HepG2 (cell line): Measurements from ENCODE around the gene TMEM229B. TPM values are rescaled to one million over a fixed set of nuclear protein-coding genes. Genes with fewer than 3 reads are reported as not detected.
A peak's percentile ranks its signal among the peaks of the same experiment; 100 is the strongest.

Experiments used
- ATAC-seq: fragments of 200-7000 bp; cut with Tn5 transposase; 3 replicates; pipeline ENCODE4 v1.9.1; 2020; ENCODE audit warnings: mild to moderate bottlenecking, moderate library complexity
- BruUV-seq: library from RNA; stranded (reverse); fragments of 400-500 nt; replicated peaks from 2 replicates; lab custom pipeline; 2021; lab: Mats Ljungman, UMichigan
- CTCF ChIA-PET: fragments of 300-600 bp; formaldehyde crosslinking; extraction: SDS; loops from one replicate; lab custom pipeline; 2021; ENCODE audit warnings: low total read pairs, inconsistent platforms, low intra/inter-chr PET ratio; lab: Yijun Ruan, JAX
- POLR2A ChIA-PET: fragments of 350-600 bp; sonication (Branson Sonifier 250); formaldehyde crosslinking; loops from one replicate; lab custom pipeline; 2020; ENCODE audit warnings: antibody characterized with exemption, inconsistent platforms; lab: Yijun Ruan, JAX
- DNase-seq: peaks from one replicate; pipeline ENCODE4 v3.0.0-alpha.2; 2015; ENCODE audit warnings: low spot score
- FAIRE-seq: peaks from 3 replicates; lab custom pipeline; 2011; peaks lifted over from hg19 to GRCh38; lab: Jason Lieb, UNC
- H2AFZ ChIP-seq: one replicate; pipeline ENCODE4 v1.6.1; 2011; ENCODE audit warnings: low read length, inconsistent platforms
- H3K27ac ChIP-seq: fragments of 300-600 bp; 3 replicates; pipeline ENCODE4 v1.8.0; 2011; ENCODE audit warnings: mixed run types, mild to moderate bottlenecking, mixed read lengths, low read length, inconsistent platforms; ENCODE audit not compliant: insufficient read depth; ENCODE audit errors: extremely low read length
- H3K27me3 ChIP-seq, 2 experiments: fragments of 200-600 bp in 1 of 2; 2 replicates in 1 of 2; 3 replicates in 1 of 2; pipeline versions ENCODE4 v1.6.0 to v1.8.0; 2011; ENCODE audit warnings: low read length in 2 of 2, mild to moderate bottlenecking in 2 of 2, moderate library complexity in 2 of 2, inconsistent platforms in 1 of 2; ENCODE audit not compliant: insufficient read depth in 2 of 2, control insufficient read depth in 1 of 2
- H3K36me3 ChIP-seq, 2 experiments: fragments of 200-600 bp in 1 of 2; replicated peaks in 1 of 2; 2 replicates in 1 of 2; 3 replicates in 1 of 2; pipeline versions ENCODE4 v1.5.1 to v1.8.0; 2011; ENCODE audit warnings: low read length in 2 of 2, inconsistent platforms in 1 of 2; ENCODE audit not compliant: insufficient read depth in 2 of 2, control insufficient read depth in 1 of 2
- H3K4me1 ChIP-seq: 2 replicates; pipeline ENCODE4 v1.5.1; 2012; ENCODE audit warnings: low read length, inconsistent platforms; ENCODE audit not compliant: insufficient read depth
- H3K4me2 ChIP-seq: 2 replicates; pipeline ENCODE4 v1.6.0; 2011; ENCODE audit warnings: low read depth, low read length, inconsistent platforms
- H3K4me3 ChIP-seq, 3 experiments: fragments of 200-600 bp in 1 of 3; sonication (generic), shearing (Covaris generic) in 1 of 3; replicated peaks in 1 of 3; 2 replicates each; pipeline ENCODE4 v1.5.1; 2011 to 2016; ENCODE audit warnings: low read length in 3 of 3, inconsistent platforms in 2 of 3, low read depth in 2 of 3, mild to moderate bottlenecking in 2 of 3, control low read depth in 1 of 3, mixed read lengths in 1 of 3; ENCODE audit not compliant: insufficient read depth in 1 of 3
- H3K79me2 ChIP-seq: one replicate; pipeline ENCODE4 v1.6.1; 2011; ENCODE audit warnings: low read length, inconsistent platforms; ENCODE audit not compliant: insufficient read depth
- H3K9ac ChIP-seq: 2 replicates; pipeline ENCODE4 v1.6.0; 2011; ENCODE audit warnings: mild to moderate bottlenecking, low read depth, low read length, inconsistent platforms; ENCODE audit not compliant: insufficient read depth
- H3K9me3 ChIP-seq: 2 replicates; pipeline ENCODE4 v1.5.1; 2012; ENCODE audit warnings: mild to moderate bottlenecking, low read length
- H4K20me1 ChIP-seq: 2 replicates; pipeline ENCODE4 v1.6.0; 2011; ENCODE audit warnings: inconsistent platforms, mild to moderate bottlenecking, low read length, moderate library complexity; ENCODE audit not compliant: insufficient read depth
- CEBPZ ChIP-seq: IDR thresholded peaks from 2 replicates; pipeline ENCODE4 v1.6.1; 2012; ENCODE audit warnings: low read length, improper control_type of control experiment
- CREB1 ChIP-seq, 2 experiments: fragments of 450-650 bp in 1 of 2; IDR thresholded peaks; 2 replicates each; pipeline ENCODE4 v1.6.1; 2016 to 2017; ENCODE audit warnings: control low read depth in 1 of 2, mild to moderate bottlenecking in 1 of 2, missing compliant biosample characterization in 1 of 2, missing genetic modification characterization in 1 of 2
- DR1 ChIP-seq: sonication (generic); formaldehyde crosslinking; IDR thresholded peaks from 2 replicates; pipeline ENCODE4 v1.8.0; 2021; ENCODE audit warnings: mild to moderate bottlenecking, missing genetic modification reagents, inconsistent platforms
- HDAC2 ChIP-seq: sonication (generic); formaldehyde crosslinking; IDR thresholded peaks from 2 replicates; pipeline ENCODE4 v1.4.0; 2020; ENCODE audit warnings: missing genetic modification reagents
- MED13 ChIP-seq: sonication (generic); formaldehyde crosslinking; IDR thresholded peaks from 2 replicates; pipeline ENCODE4 v1.5.0; 2020; ENCODE audit warnings: missing genetic modification reagents
- NKX3-1 ChIP-seq: sonication (generic); formaldehyde crosslinking; IDR thresholded peaks from 2 replicates; pipeline ENCODE4 v1.5.0; 2020; ENCODE audit warnings: missing genetic modification reagents
- PATZ1 ChIP-seq: sonication (generic); formaldehyde crosslinking; IDR thresholded peaks from 2 replicates; pipeline ENCODE4 v1.4.0; 2020; ENCODE audit warnings: missing genetic modification reagents
- PHF5A ChIP-seq: IDR thresholded peaks from one replicate; pipeline ENCODE4 v1.6.1; 2018; ENCODE audit warnings: low read depth, missing genetic modification reagents; ENCODE audit not compliant: unreplicated experiment
- SMAD9 ChIP-seq: sonication (generic); formaldehyde crosslinking; IDR thresholded peaks from 2 replicates; pipeline ENCODE4 v1.5.1; 2020; ENCODE audit warnings: mild to moderate bottlenecking, missing genetic modification reagents
- ZNF207 ChIP-seq: fragments of 450-650 bp; IDR thresholded peaks from 2 replicates; pipeline ENCODE4 v1.6.1; 2016; ENCODE audit warnings: antibody characterized with exemption, borderline replicate concordance
- ZNF703 ChIP-seq: sonication (generic); formaldehyde crosslinking; IDR thresholded peaks from 2 replicates; pipeline ENCODE4 v1.5.1; 2020; ENCODE audit warnings: missing genetic modification reagents, mild to moderate bottlenecking, moderate library complexity, borderline replicate concordance
- ZSCAN22 ChIP-seq: sonication (generic); formaldehyde crosslinking; IDR thresholded peaks from 2 replicates; pipeline ENCODE4 v1.4.0; 2020; ENCODE audit warnings: mild to moderate bottlenecking, missing genetic modification reagents
- WGBS: methylation state at CpG from one replicate; pipeline ENCODE4 v1.1.6; 2017; ENCODE audit warnings: low lambda C conversion rate; 5-methylcytosine and 5-hydroxymethylcytosine counted together
- in situ Hi-C: cut with HindIII; loops from 2 replicates; pipeline ENCODE4 v1.10.0; 2017; ENCODE audit warnings: low pct_unique_long_range_greater_than_20kb; ENCODE audit not compliant: extremely low pct_ligation_motif_present
- intact Hi-C: fragments of 100-400 bp; cut with micrococcal nuclease; formaldehyde crosslinking; loops from one replicate; pipeline ENCODE4 v1.10.0; 2022; ENCODE audit not compliant: unreplicated experiment
- polyA plus RNA-seq, 8 experiments: library from polyadenylated mRNA; depleted of rRNA in 3 of 8; stranded (reverse) in 7 of 8; unstranded in 1 of 8; fragments of >200 nt; fragmentation: Illumina TruSeq in 4 of 8; extraction: Trizol in 4 of 8; gene quantifications; 2 replicates each; pipeline versions ENCODE4 v1.2.1 to v1.2.3, GENCODE V29; 2011 to 2016; ENCODE audit warnings: low read depth in 4 of 8, missing spikeins in 1 of 8, mixed read lengths in 1 of 8; ENCODE audit not compliant: insufficient read depth in 1 of 8
- total RNA-seq, 5 experiments: library from RNA; depleted of rRNA; stranded (reverse); fragments of >200 nt; fragmentation: Illumina TruSeq; extraction: Trizol; gene quantifications; 2 replicates each; pipeline ENCODE4 v1.2.3, GENCODE V29; 2016; ENCODE audit warnings: low read depth in 1 of 5

The TMEM229B gene
- total and polyA plus RNA-seq, 2 of the 13 experiments (the other 11 are each of a cell fraction or from before 2014, with no cell fraction given), result 0.69 to 1.1 TPM

GRCh38 chr14:67512463-67513310, 24.2 kb upstream of the TMEM229B start:
- FAIRE-seq, result no peak
- POLR2A ChIA-PET, result no interaction called here

GRCh38 chr14:67510836-67511235, 22.3 kb upstream of the TMEM229B start:
- Histone ChIP-seq H4K20me1 (no peaks in the 10 kb centered on the region), H3K4me3 (no peak overlapping the region), H3K27ac (no peak overlapping the region), H3K4me1 (peaks cover 15% of the 10 kb centered on the region), H3K9ac (no peak overlapping the region), H3K9me3 (no peaks in the 10 kb centered on the region), H3K4me2 (no peak overlapping the region), H2AFZ (no peak overlapping the region), H3K36me3 (no peaks in the 10 kb centered on the region), H3K79me2 (no peaks in the 10 kb centered on the region), H3K27me3 (peaks cover 2 to 44% of the 10 kb centered on the region in 2 experiments; a peak in 4 of 5 replicates)
- ATAC-seq (no peak), FAIRE-seq (no peak), DNase-seq (no peak)
- BruUV-seq, result no TSS peak
- ChIA-PET POLR2A (no interaction called here), CTCF (no interaction called here)
- intact Hi-C loops, result no loop called here
- 6% methylated on average over 3 of the region's 3 CpGs for WGBS
- in situ Hi-C loops, result no loop called here
- TF ChIP-seq SMAD9, result no peak
- TF ChIP-seq ZNF703, result no peak
- TF ChIP-seq NKX3-1 (CRISPR knock-in tag), result no peak
- TF ChIP-seq PATZ1 (CRISPR knock-in tag), result no peak
- TF ChIP-seq CEBPZ, result no peak
- no peak for TF ChIP-seq MED13 (CRISPR knock-in tag)
- no peak for TF ChIP-seq ZNF207
- TF ChIP-seq DR1, result no peak
- no peak for TF ChIP-seq HDAC2 (CRISPR knock-in tag)

More at GRCh38 chr14:67512463-67513310, 24.2 kb upstream of the TMEM229B start:
- H3K27me3 ChIP-seq, result peaks cover 5 to 57% of the 10 kb centered on the region in 2 experiments; a peak in 4 of 5 replicates
- BruUV-seq, result no TSS peak
- H3K9ac ChIP-seq, result no peak overlapping the region
- DNase-seq, result no peak
- no peak overlapping the region for H3K27ac ChIP-seq
- no peak for ATAC-seq
- H2AFZ ChIP-seq, result no peak overlapping the region
- no peaks in the 10 kb centered on the region for H3K9me3 ChIP-seq
- H3K4me2 ChIP-seq, result no peak overlapping the region
- CTCF ChIA-PET, result no interaction called here
- H3K79me2 ChIP-seq, result no peaks in the 10 kb centered on the region
- intact Hi-C loops (no loop called here), in situ Hi-C loops (no loop called here)
- peaks cover 25% of the 10 kb centered on the region for H3K4me1 ChIP-seq
- no peaks in the 10 kb centered on the region for H3K36me3 ChIP-seq
- WGBS, result 25% methylated on average over 8 of the region's 8 CpGs
- no peak overlapping the region for H3K4me3 ChIP-seq
- TF ChIP-seq ZSCAN22, result no peak
- TF ChIP-seq CREB1 (IDR thresholded peaks at IDR 0.05), result 0 out of 2 replicates have a peak, but pooled peaks have one; percentile 12
- TF ChIP-seq CREB1 (CRISPR knock-in tag; IDR thresholded peaks at IDR 0.05), result no peak
- TF ChIP-seq PHF5A (CRISPR knock-in tag), result no peak
- no peaks in the 10 kb centered on the region for H4K20me1 ChIP-seq
